Sigmoid colon (tissue), 4 donors: ENCODE data around the gene SPSB1.

ENCODE experiments used
- POLR2A ChIP-seq, 2 donors: fragments of 450-650 bp; IDR thresholded peaks; one replicate each; pipeline ENCODE4 v1.6.1; 2016; ENCODE audit warnings: antibody characterized with exemption in 2 of 2, mild to moderate bottlenecking in 2 of 2, moderate library complexity in 2 of 2
- POLR2AphosphoS5 ChIP-seq, 4 donors: sonication (generic); formaldehyde crosslinking; IDR thresholded peaks; one replicate each; pipeline ENCODE4 v1.6.1; 2017; ENCODE audit warnings: antibody characterized with exemption in 4 of 4
- TF ChIP-seq, protein P1 (sequence below), 4 experiments: fragments of 450-650 bp in 3 of 4; fragments of 200-600 bp in 1 of 4; IDR thresholded peaks; one replicate each; pipeline ENCODE4 v1.5.1; 2016 to 2019; ENCODE audit warnings: antibody characterized with exemption in 4 of 4, mild to moderate bottlenecking in 3 of 4, moderate library complexity in 2 of 4

DNA sequence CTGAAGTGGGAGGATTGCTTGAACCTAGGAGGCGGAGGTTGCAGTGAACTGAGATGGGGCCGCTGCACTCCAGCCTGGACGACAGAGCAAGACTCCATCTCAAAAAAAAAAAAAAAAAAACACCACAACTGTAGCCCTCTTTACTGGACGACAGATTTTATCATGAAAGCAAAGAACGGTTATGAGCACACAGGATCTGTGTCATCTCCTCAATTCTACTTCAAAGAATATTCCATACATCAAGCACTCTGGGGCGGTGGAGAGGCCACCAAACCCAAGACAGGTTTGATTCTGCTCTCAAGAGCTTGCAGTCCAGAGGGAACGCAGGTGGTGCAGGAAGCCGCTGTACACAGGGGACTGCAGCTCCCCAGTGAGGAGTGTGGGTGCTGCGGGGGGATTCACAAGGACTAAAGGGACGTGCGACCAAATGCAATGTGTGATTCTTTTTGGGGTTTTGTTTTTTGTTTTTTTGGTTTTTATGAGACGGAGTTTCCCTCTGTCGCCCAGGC lies 110.1 kb downstream of the SPSB1 start:
- TF ChIP-seq, protein P1, sequence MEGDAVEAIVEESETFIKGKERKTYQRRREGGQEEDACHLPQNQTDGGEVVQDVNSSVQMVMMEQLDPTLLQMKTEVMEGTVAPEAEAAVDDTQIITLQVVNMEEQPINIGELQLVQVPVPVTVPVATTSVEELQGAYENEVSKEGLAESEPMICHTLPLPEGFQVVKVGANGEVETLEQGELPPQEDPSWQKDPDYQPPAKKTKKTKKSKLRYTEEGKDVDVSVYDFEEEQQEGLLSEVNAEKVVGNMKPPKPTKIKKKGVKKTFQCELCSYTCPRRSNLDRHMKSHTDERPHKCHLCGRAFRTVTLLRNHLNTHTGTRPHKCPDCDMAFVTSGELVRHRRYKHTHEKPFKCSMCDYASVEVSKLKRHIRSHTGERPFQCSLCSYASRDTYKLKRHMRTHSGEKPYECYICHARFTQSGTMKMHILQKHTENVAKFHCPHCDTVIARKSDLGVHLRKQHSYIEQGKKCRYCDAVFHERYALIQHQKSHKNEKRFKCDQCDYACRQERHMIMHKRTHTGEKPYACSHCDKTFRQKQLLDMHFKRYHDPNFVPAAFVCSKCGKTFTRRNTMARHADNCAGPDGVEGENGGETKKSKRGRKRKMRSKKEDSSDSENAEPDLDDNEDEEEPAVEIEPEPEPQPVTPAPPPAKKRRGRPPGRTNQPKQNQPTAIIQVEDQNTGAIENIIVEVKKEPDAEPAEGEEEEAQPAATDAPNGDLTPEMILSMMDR (IDR thresholded peaks at IDR 0.05): no peak
- TF ChIP-seq POLR2A (IDR thresholded peaks at IDR 0.05): no peak
- TF ChIP-seq POLR2AphosphoS5 (IDR thresholded peaks at IDR 0.05): no peak
